Activated CD4-positive, CD25-positive, alpha-beta regulatory T cell treated with anti-CD3 and anti-CD28 coated beads, Interleukin-2, amount 50 U/mL, for 72 hours (primary cell): Measurements from ENCODE around the gene TMEM255A.
A peak's percentile ranks its signal among the peaks of the same experiment; 100 is the strongest.

Experiments
- DNase-seq: peaks from one replicate; pipeline ENCODE4 v3.0.0; 2021

TMEM255A gene

GRCh38 chrX:120262859-120263708, 48.2 kb downstream of the TMEM255A start:
- DNase-seq = no peak

GRCh38 chrX:120260369-120260768, 50.9 kb downstream of the TMEM255A start:
- DNase-seq = no peak

GRCh38 chrX:120253784-120254183, 57.5 kb downstream of the TMEM255A start:
- DNase-seq = no peak

- peak; percentile 30 for DNase-seq
These were observed 59.7 kb downstream of the TMEM255A start for GRCh38 chrX:120251471-120252011.

DNA sequence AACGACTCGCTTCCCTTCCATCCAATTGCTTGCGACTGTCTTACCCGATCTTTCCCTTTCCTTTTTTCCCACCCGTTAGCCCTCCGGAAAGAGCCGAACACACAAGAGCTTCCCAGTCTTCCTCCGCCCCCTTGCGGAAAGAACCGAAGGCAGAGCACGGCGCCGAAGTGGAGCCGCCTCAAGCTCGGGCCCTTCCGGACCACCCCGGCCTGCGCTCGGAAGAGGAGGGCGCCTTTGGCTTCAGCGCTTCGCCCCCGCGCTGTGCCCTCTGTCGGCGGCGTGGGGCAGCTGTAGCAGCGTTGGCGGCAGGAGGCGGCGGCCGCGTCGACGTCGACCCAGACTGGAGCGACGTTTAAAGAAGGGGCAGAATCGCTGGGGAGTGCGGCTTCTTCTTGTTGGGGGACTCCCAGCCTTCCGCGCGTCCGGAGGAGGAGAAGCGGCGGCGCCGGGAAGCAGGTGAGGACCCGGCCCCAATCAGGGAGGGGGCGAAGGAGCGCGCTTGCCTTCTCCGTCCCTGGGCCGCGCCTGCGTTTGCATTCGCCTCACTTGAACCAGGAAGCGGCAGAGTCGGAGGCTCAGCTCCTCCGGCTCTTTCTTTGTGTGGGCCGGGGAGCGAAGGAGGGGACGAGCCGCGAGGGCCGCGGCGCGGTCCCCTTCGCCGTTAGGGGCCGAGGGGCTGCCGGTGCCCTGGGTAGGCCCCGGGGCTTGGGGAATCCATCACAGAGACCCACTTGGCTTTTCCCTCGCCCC, 60.6 kb downstream of the TMEM255A start, which contains the start of gene ZBTB33:
ZBTB33 (plus strand) TSS at position 291 of the 750 bp plus-strand sequence. CDS start 2,604 bp downstream, outside the sequence.
- DNase-seq = peak; percentile 81

DNA sequence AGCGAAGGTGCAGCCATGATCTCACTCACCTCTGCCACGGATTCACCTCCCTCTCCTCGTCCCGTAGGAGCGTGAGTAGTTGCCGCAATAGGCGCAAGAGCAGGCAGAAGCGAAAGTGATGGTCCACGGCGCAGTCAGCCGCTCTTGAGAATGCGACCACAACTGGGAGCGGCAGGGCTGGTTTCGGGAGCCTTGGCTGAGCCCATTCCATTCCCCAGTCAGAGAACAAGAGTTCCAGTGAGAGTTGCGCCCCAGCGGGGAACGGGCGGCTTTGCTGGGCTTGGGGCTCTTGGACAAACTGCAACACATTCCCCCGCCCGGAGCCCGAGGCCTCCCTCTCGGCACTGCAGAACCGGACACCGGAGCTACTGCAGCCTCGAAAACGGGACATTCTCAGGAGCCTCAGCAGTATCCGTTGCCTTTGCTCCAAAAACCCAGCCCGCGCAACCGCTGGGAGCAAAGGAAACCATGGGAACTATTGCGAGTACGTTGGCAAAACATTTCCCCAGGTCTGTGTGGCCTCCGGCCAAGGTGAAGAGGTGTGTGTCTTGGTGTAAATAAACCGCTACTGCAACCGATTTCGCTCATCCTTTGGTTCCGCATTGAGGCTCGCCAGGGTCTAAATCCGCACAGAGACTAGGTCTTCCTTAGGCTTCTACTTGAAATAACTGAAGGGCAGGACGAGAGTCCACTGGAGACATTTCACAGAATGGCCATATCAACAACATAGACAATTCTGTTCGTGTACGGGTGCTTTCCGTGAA, 66.3 kb downstream of the TMEM255A start:
- DNase-seq = peak; percentile 40

GRCh38 chrX:120244395-120244734, 66.9 kb downstream of the TMEM255A start:
- no peak for DNase-seq

- DNase-seq = no peak
These were observed 68.4 kb downstream of the TMEM255A start for GRCh38 chrX:120242813-120243212.

DNA sequence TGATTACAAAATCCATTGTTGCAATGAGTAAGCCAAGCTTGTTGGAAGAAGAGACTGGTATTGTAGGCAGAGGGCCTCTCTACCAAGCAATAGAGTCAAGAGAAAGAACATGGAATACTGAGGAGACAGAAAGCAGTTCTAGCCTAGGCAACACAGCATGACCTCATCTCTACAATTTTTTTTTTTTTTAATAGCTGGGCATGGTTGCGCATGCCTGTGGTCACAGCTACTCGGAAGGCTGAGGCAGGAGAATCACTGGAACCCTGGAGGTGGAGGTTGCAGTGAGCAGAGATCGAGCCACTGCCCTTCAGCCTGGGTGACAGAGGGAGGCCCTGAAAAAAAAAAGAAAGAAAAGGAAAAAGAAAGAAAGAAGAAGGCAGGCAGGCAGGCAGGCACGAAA, 72.3 kb downstream of the TMEM255A start:
- DNase-seq = no peak

- DNase-seq = no peak
These were observed 74.4 kb downstream of the TMEM255A start for GRCh38 chrX:120236687-120237479.

DNA sequence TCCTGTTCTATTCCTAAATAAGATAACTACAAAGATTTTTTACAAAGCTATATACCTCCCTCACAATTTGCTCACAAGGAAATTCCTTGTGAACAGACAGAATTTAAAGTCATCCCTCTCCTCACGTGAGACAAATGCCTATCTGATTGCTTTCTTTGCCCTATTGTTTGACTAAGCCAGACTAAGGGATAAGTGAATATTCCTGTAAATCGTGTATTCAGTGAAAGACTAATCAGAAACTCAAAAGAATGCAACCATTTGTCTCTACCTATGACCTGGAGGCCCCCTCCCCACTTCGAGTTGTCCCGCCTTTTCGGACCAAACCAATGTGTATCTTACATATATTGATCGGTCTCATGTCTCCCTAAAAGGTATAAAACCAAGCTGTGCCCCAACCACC, 76.0 kb downstream of the TMEM255A start:
- no peak for DNase-seq

- no peak for DNase-seq
These were observed 82.9 kb downstream of the TMEM255A start for GRCh38 chrX:120228187-120228908.

- DNase-seq = no peak
These were observed 86.9 kb downstream of the TMEM255A start for GRCh38 chrX:120224388-120224787.

DNA sequence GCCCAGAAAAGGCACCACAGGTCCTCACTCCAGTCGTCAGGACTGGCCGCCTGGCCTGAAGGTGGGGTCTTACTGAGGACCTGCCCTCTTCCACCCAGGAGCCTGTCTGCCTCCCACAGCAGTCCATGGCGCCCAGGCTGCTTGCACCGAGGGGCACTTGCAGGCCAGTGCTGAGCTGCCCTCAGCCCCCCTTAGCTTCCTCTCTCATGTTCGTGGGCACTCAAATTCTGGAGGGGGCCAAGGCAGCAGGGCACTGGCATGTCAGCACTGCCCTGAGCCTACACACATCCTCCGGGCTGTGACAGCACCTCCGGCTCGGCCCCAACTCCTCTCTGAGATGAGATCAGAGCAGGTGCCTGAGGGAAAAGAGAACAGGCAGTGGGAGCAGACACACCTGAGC, 87.9 kb downstream of the TMEM255A start:
- no peak for DNase-seq

- DNase-seq = peak; percentile 65
These were observed 97.6 kb downstream of the TMEM255A start for GRCh38 chrX:120213438-120214265.
